Stimulated activated CD4-positive, alpha-beta T cell treated with anti-CD3 and anti-CD28 coated beads, TNF-alpha, amount 100 ng/mL, for 4 hours (primary cell): ENCODE results near the gene HIGD1B.
A peak's percentile ranks its signal among the peaks of the same experiment; 100 is the strongest.

Experiments
- DNase-seq, 3 experiments: peaks; one replicate each; pipeline ENCODE4 v3.0.0-alpha.2; 2020; ENCODE audit warnings: low read depth in 3 of 3

HIGD1B gene

GRCh38 chr17:44837196-44837595 is 10.5 kb upstream of the HIGD1B start:
- DNase-seq: no peak

GRCh38 chr17:44840274-44840673 is 7.4 kb upstream of the HIGD1B start:
- no peak for DNase-seq

GRCh38 chr17:44840936-44841335 is 6.7 kb upstream of the HIGD1B start:
- no peak for DNase-seq

DNA sequence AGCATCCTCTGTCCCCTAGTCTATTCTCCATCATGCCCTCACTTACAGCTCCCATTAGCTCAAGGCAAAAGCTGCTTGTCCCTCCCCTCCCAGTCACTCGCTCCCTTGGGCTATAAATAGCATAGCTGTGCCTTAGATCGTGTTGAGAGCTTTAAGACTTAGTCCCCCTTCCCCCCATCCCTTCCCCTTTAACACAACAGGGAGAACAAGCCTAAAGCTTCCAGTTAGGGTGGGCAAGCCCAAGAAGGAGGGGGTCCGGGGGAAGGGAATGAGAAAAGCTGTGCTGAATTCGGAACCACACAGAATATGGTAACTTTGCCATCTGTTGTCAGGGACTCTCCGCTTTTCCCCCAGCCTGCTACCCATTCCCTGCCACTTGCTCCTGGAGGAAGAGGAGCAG is 4.9 kb upstream of the HIGD1B start:
- no peak for DNase-seq

- no peak for DNase-seq
Observed at GRCh38 chr17:44844390-44844830, 3.3 kb upstream of the HIGD1B start.

- no peak for DNase-seq
Observed at GRCh38 chr17:44846206-44846605, 1.5 kb upstream of the HIGD1B start.

- DNase-seq: no peak
Observed at GRCh38 chr17:44848257-44848795, 643 bp downstream of the HIGD1B start.

DNA sequence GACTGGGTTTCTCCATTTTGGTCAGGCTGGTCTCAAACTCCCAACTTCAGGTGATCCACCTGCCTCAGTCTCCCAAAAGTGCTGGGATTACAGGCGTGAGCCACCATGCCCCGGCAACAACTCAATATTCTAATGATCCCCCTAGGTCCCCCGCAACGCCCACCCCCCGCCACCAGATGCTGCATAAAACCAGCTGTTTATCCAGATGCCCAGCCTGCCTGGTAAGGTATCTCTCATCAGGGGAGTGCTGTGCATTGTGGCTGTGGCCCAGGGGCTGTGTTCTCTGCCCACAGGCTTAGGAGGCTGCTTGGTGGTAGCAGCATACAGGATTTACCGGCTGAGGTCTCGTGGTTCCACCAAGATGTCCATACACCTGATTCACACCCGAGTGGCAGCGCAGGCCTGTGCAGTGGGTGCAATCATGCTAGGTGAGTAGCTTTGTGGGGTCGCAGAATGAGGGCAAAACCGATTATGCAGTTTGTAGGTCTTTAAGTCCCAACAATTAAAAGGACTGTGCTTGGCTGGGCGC is 1.3 kb downstream of the HIGD1B start:
- DNase-seq: no peak

GRCh38 chr17:44850025-44850424 is 2.3 kb downstream of the HIGD1B start:
- no peak for DNase-seq

DNA sequence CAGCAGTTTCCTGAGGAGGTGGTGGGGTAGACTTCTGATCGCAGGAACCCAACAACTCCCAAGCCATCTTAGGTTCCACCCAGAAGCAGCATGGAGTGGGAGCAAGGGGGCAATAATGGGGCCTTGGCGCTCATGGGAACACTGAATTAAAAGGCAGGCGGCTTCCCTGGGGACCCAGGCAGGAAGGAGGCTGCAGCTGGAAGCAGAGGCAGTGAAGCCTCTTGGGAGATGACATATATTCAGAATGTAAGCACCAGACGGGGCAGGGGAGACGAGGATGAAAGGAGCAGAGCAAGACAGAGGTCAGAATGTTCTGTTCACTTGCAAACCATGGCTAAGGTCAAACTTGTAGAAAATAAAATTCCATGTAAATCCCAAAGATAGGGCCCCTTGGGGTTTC is 2.9 kb downstream of the HIGD1B start:
- DNase-seq: no peak

GRCh38 chr17:44854192-44854591 is 6.5 kb downstream of the HIGD1B start:
- DNase-seq: no peak

GRCh38 chr17:44859701-44860100 is 12.0 kb downstream of the HIGD1B start:
- DNase-seq: no peak

GRCh38 chr17:44862278-44862914 is 14.7 kb downstream of the HIGD1B start:
- DNase-seq: no peak

GRCh38 chr17:44863061-44863918 is 15.6 kb downstream of the HIGD1B start:
- DNase-seq: no peak

DNA sequence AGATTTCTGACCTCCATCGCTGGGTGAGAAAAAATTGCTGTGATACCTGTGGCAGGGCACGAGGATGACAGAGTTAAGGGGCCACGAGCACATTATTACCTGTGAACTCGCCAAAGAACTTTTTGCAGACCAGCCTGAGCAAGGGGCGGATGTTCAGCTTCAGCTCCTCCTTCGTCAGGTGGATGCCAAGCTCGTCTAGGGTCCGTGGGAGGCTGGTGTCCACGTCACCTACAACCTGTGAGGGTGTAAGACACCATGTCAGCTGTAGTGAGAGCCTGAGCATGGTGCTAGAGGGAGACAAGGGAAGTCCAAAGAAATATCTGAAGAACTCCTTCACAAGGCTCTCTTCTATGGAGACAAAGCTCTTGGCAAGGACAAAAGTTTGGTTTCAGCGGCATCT is 17.1 kb downstream of the HIGD1B start:
- DNase-seq: no peak

GRCh38 chr17:44865231-44865660 is 17.6 kb downstream of the HIGD1B start:
- peak; percentile 29 to 61 (median 36) for DNase-seq

GRCh38 chr17:44865931-44866330 is 18.2 kb downstream of the HIGD1B start:
- DNase-seq: no peak

DNA sequence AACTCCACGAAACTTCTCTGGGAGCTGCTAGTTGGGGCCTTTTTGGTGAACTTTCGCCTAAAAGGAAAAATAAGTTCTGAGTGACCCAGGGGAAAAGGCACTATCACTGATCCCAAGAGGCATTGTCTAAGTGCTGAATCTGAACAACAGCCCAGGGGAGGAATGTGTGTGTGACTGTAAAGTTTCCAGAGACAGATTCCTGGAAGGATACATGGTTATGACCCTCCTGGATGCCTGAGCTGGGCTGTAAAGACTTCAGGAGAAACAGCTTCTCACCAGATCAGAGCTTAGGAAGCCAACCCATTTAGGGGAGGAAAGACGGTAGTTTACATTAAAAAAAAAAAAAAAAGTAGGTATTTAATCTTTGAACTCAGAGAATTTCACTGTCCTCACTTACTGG is 20.2 kb downstream of the HIGD1B start:
- no peak for DNase-seq

- DNase-seq: no peak
Observed at GRCh38 chr17:44871556-44871955, 23.9 kb downstream of the HIGD1B start.

DNA sequence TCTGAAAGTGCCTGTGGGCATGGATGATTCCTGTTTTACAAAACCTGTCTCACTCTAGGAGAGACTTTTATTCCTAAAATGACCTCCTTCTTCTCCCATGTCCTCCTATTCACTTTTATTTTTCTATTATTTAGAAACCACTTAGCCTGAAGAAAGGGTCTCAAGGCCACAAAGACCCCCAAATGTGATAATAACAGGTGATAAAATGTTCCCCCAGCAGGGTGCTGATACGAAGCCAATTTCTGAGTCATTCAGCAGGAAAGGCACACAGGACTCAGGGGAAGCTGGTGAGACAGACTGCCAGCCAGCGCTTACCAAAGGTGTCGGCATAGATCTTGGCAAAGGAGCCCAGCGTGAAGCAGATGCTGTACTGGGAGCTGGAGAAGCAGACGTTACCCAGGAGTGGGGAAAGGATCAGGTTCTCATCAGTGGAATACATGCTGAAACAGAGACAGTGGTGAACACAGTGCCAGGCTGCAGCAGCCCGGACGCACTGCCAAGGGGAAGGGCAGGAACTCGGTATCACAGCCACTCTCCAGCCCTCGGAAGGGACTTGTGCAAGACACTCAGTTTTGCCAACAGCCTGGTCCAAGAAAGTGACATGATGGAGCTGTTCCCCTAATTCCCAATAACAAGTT is 24.6 kb downstream of the HIGD1B start:
- no peak for DNase-seq

DNA sequence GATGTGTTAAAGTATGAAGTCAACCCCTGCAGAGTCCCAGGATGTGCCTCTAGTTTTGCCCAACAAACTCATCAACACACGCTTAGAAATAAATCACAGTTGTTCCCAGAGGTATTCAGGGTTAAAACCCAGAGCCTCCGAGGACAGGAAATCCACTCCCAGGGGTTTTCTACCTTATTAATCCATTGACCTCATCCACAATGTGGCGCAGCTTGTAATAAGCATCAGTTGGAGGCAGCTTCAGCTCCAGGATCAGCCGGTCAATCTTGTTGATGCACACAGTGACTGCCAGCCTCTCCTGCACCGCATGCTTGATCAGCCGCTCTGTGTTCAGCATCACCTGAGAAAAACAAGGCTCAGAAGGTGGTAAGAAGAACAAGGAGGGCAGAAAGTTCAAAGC is 28.1 kb downstream of the HIGD1B start:
- DNase-seq: no peak

GRCh38 chr17:44877121-44877520 is 29.4 kb downstream of the HIGD1B start:
- no peak for DNase-seq
